ENCODE data around the gene SLC40A1.

The SLC40A1 gene

GRCh38 chr2:189534854-189535832 lies 45.4 kb downstream of the SLC40A1 start:
- no peak overlapping the region for H3K4me3 ChIP-seq (ENCODE audit: low read length)
- TF ChIP-seq, protein P1, sequence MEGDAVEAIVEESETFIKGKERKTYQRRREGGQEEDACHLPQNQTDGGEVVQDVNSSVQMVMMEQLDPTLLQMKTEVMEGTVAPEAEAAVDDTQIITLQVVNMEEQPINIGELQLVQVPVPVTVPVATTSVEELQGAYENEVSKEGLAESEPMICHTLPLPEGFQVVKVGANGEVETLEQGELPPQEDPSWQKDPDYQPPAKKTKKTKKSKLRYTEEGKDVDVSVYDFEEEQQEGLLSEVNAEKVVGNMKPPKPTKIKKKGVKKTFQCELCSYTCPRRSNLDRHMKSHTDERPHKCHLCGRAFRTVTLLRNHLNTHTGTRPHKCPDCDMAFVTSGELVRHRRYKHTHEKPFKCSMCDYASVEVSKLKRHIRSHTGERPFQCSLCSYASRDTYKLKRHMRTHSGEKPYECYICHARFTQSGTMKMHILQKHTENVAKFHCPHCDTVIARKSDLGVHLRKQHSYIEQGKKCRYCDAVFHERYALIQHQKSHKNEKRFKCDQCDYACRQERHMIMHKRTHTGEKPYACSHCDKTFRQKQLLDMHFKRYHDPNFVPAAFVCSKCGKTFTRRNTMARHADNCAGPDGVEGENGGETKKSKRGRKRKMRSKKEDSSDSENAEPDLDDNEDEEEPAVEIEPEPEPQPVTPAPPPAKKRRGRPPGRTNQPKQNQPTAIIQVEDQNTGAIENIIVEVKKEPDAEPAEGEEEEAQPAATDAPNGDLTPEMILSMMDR (conservative IDR thresholded peaks at IDR 0.05; ENCODE audit: low read depth, low read length): no peak
- no peak for DNase-seq (ENCODE audit: low read depth)

DNA sequence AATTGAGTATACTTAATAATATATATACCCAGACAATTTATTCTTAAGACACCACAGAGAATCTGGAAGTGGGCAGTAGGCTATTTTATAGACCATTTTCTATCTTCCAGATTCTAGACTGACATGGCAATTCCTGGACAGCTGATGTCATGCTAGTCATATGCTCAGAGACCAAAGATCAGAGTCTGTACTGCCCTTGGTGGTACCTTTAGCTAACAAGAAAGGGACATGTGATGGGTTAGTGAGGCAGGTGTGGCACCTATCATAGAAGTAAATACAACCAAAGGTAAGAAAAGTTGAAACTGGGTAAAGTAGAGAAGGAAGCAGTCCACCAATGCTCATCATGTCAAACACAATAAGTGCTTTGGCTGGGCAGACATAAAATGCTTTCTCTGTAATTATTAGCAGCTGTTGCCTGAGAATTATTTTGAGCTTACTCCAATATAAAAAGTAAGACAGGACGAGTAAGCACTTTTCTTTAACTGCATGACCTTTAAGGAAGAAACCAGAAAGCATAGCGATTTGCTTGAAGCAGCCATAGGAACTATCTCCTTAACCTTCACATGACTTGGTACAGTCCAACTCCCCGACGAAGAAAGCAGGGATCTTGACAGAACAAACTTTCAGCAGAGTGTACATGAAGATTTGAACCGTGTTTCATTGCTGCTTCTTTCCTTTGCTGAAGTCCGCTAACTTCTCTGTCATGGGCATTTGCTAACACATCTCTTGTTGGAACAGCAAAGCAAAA lies 47.1 kb downstream of the SLC40A1 start:
- TF ChIP-seq, protein P1 (conservative IDR thresholded peaks at IDR 0.05; ENCODE audit: low read depth, low read length): no peak

DNA sequence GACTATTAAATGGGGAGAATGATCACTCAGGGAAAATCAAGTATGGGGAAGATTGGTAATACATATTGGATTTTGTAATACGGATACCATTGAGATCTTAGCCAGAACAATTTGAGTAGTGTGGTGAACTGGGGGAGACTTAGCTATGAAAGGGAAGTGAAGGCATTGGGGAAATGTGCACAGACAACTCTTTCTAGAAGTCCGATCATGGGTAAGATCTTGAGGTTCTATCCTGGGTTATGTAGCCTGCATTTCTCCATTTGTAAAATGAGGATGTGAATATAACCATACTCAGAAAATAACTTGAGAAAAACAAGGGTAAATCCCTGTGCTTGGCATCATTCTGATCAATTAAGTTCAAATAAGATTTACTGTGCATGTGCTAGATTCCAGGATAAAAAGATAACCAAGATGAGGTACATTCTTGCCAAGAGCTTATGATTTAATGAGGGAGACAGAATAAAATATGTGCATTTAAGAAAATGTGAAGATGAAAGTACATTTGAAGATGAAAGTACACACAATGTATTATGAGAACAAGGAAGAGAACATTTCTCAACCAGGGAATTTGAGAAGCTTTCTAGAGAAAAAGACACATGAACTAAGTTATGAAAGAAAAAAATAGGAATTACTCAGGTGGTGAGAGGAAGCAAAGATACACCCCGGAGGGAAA lies 49.5 kb downstream of the SLC40A1 start:
- TF ChIP-seq, protein P1 (conservative IDR thresholded peaks at IDR 0.05; ENCODE audit: low read depth, low read length): no peak
- H3K4me3 ChIP-seq (ENCODE audit: low read length): no peak overlapping the region
- no peak for DNase-seq (ENCODE audit: low read depth)

More for the DNA sequence above, 47.1 kb downstream of the SLC40A1 start:
- no peak for DNase-seq (ENCODE audit: low read depth)
- no peak overlapping the region for H3K4me3 ChIP-seq (ENCODE audit: low read length)

GRCh38 chr2:189528617-189529016 lies 52.0 kb downstream of the SLC40A1 start:
- TF ChIP-seq, protein P1 (conservative IDR thresholded peaks at IDR 0.05; ENCODE audit: low read depth, low read length): no peak

GRCh38 chr2:189527812-189528592 lies 52.6 kb downstream of the SLC40A1 start:
- TF ChIP-seq, protein P1 (conservative IDR thresholded peaks at IDR 0.05; ENCODE audit: low read depth, low read length): no peak
- H3K4me3 ChIP-seq (ENCODE audit: low read length): no peak overlapping the region
- no peak for DNase-seq (ENCODE audit: low read depth)

More at GRCh38 chr2:189528617-189529016, 52.0 kb downstream of the SLC40A1 start:
- DNase-seq (ENCODE audit: low read depth): no peak
- H3K4me3 ChIP-seq (ENCODE audit: low read length): no peak overlapping the region

GRCh38 chr2:189527041-189527750 lies 53.4 kb downstream of the SLC40A1 start:
- TF ChIP-seq, protein P1 (conservative IDR thresholded peaks at IDR 0.05; ENCODE audit: low read depth, low read length): no peak
- H3K4me3 ChIP-seq (ENCODE audit: low read length): no peak overlapping the region
- DNase-seq (ENCODE audit: low read depth): no peak

Data from retinal pigment epithelial cell (primary cell).